ENCODE results near the gene TRIM66. TPM values are rescaled to one million over a fixed set of nuclear protein-coding genes. Genes with fewer than 3 reads are reported as not detected.
A peak's percentile ranks its signal among the peaks of the same experiment; 100 is the strongest.

TRIM66 gene
- total and polyA plus RNA-seq, 9 of the 15 experiments (the other 6 are each of a cell fraction or from before 2014, with no cell fraction given): 1.1 to 7.3 (median 4.9) TPM

DNA sequence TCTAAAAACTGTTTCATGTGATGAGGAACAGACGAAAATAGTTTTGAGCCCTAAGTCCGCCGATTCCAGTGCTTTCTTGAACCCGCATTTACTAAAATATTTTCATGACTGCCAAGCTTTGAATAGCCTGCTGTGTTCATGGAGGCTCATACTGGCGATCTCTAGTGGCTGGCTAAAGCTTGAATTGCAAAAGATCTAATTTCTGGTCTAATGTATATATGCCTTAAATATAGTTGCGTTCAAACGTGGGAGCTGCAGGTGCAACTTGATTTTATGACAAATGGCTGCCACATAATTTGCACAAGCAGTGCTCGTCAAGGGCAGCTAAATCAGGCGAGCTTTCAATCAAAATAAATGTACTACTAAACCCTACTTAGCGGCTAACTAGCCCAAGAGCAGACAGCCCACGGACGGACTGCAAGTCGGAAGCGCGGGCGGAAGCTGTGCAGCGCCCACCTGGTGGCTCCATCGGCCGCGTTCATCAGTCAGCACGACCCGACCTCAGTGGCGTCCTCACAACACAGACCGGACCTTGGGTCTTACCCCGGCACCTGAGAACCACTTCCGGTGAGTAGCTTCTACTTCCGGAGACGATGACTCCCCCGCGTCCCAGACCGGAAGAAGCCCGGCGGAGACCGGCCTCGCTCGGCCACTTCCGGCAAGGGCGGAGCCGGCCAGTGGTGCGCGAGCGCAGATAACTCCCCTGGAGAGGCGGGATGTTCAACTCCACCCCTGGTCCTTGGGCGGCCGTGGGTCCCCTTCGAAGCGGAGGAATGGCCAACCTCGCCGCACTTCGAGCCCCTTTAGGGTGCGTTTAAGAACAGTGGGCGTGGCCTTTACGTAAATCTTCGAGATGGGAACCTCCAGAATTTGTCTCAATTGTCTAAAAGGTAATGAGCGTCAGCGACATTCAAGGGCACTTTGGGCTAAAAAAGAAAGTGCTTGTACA is 6.2 kb upstream of the TRIM66 start (continued):
- TF ChIP-seq CAMTA2 (CRISPR knock-in tag; conservative IDR thresholded peaks at IDR 0.05): peak; percentile 93
- TF ChIP-seq, protein P1, sequence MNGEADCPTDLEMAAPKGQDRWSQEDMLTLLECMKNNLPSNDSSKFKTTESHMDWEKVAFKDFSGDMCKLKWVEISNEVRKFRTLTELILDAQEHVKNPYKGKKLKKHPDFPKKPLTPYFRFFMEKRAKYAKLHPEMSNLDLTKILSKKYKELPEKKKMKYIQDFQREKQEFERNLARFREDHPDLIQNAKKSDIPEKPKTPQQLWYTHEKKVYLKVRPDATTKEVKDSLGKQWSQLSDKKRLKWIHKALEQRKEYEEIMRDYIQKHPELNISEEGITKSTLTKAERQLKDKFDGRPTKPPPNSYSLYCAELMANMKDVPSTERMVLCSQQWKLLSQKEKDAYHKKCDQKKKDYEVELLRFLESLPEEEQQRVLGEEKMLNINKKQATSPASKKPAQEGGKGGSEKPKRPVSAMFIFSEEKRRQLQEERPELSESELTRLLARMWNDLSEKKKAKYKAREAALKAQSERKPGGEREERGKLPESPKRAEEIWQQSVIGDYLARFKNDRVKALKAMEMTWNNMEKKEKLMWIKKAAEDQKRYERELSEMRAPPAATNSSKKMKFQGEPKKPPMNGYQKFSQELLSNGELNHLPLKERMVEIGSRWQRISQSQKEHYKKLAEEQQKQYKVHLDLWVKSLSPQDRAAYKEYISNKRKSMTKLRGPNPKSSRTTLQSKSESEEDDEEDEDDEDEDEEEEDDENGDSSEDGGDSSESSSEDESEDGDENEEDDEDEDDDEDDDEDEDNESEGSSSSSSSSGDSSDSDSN (IDR thresholded peaks at IDR 0.05; ENCODE audit: borderline replicate concordance in 1 of 2, low read depth in 2 of 2, low read length in 2 of 2): no peak
- no peak for TF ChIP-seq ZNF764 (CRISPR knock-in tag; IDR thresholded peaks at IDR 0.05; ENCODE audit: low read depth)
- TF ChIP-seq RAD21 (CRISPR knock-in tag; conservative IDR thresholded peaks at IDR 0.05 in 1 of 2, IDR thresholded peaks at IDR 0.05 in 1 of 2): peak in 1 of 2 experiments; percentile 44
- no peak for TF ChIP-seq HDAC2 (IDR thresholded peaks at IDR 0.05)
- TF ChIP-seq ZNF57 (CRISPR knock-in tag; IDR thresholded peaks at IDR 0.05): no peak
- 0 out of 2 replicates have a peak, but pooled peaks have one; percentile 43 for TF ChIP-seq SMAD3 (CRISPR knock-in tag; conservative IDR thresholded peaks at IDR 0.05)
- TF ChIP-seq, protein P2, sequence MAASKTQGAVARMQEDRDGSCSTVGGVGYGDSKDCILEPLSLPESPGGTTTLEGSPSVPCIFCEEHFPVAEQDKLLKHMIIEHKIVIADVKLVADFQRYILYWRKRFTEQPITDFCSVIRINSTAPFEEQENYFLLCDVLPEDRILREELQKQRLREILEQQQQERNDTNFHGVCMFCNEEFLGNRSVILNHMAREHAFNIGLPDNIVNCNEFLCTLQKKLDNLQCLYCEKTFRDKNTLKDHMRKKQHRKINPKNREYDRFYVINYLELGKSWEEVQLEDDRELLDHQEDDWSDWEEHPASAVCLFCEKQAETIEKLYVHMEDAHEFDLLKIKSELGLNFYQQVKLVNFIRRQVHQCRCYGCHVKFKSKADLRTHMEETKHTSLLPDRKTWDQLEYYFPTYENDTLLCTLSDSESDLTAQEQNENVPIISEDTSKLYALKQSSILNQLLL (CRISPR knock-in tag; IDR thresholded peaks at IDR 0.05; ENCODE audit: borderline replicate concordance): no peak
- TF ChIP-seq RAD51 (IDR thresholded peaks at IDR 0.05; ENCODE audit: borderline replicate concordance, low read depth): no peak
- peak; percentile 100 for TF ChIP-seq POLR2AphosphoS2 (IDR thresholded peaks at IDR 0.05; ENCODE audit: low read length)
- TF ChIP-seq ZNF699 (CRISPR knock-in tag; IDR thresholded peaks at IDR 0.05; ENCODE audit: insufficient replicate concordance): no peak
- TF ChIP-seq DDX20 (tag; IDR thresholded peaks at IDR 0.05; ENCODE audit: low read depth): no peak
- peak; percentile 91 for TF ChIP-seq EGR1 (conservative IDR thresholded peaks at IDR 0.05)
- TF ChIP-seq XRCC4 (IDR thresholded peaks at IDR 0.05; ENCODE audit: extremely low read depth, insufficient read depth, insufficient read length): no peak
- no peak for TF ChIP-seq NFYB (IDR thresholded peaks at IDR 0.05; ENCODE audit: extremely low read depth, insufficient read length)
- no peak for TF ChIP-seq ZFP36 (IDR thresholded peaks at IDR 0.05; ENCODE audit: low read depth, low read length, partially characterized antibody)
- TF ChIP-seq XRCC3 (IDR thresholded peaks at IDR 0.05): no peak
- TF ChIP-seq CBFB (CRISPR knock-in tag; IDR thresholded peaks at IDR 0.05): 0 out of 2 replicates have a peak, but pooled peaks have one; percentile 75
- TF ChIP-seq, protein P3, sequence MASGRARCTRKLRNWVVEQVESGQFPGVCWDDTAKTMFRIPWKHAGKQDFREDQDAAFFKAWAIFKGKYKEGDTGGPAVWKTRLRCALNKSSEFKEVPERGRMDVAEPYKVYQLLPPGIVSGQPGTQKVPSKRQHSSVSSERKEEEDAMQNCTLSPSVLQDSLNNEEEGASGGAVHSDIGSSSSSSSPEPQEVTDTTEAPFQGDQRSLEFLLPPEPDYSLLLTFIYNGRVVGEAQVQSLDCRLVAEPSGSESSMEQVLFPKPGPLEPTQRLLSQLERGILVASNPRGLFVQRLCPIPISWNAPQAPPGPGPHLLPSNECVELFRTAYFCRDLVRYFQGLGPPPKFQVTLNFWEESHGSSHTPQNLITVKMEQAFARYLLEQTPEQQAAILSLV (tag; IDR thresholded peaks at IDR 0.05): no peak
- peak; percentile 91 to 92 for TF ChIP-seq NRF1 (conservative IDR thresholded peaks at IDR 0.05 in 1 of 2, IDR thresholded peaks at IDR 0.05 in 1 of 2)
- TF ChIP-seq ZNF79 (CRISPR knock-in tag; IDR thresholded peaks at IDR 0.05; ENCODE audit: low read depth): no peak

Measured in K562 (cell line).